KMS-11 (cell line): ENCODE measurements around the gene PDE8B.

Source experiments
- H2AFZ ChIP-seq: fragments of 200-600 bp; sonication (generic); 2 replicates; pipeline ENCODE4 v1.6.1; 2016; ENCODE audit warnings: antibody characterized with exemption, mixed run types, low read depth
- H3K27ac ChIP-seq: fragments of 200-600 bp; sonication (generic); 2 replicates; pipeline ENCODE4 v1.6.1; 2016; ENCODE audit warnings: mild to moderate bottlenecking, mixed run types
- H3K27me3 ChIP-seq: fragments of 200-600 bp; sonication (generic); 2 replicates; pipeline ENCODE4 v1.6.1; 2017; ENCODE audit warnings: mild to moderate bottlenecking, low read depth, mixed run types, moderate library complexity; ENCODE audit not compliant: insufficient read depth
- H3K36me3 ChIP-seq: fragments of 200-600 bp; sonication (generic); 2 replicates; pipeline ENCODE4 v1.6.1; 2017; ENCODE audit warnings: mild to moderate bottlenecking, mixed run types; ENCODE audit not compliant: insufficient read depth
- H3K4me1 ChIP-seq: fragments of 200-600 bp; sonication (generic); 2 replicates; pipeline ENCODE4 v1.6.1; 2016; ENCODE audit warnings: mild to moderate bottlenecking, low read depth, mixed run types; ENCODE audit not compliant: poor library complexity, severe bottlenecking
- H3K4me2 ChIP-seq: fragments of 200-600 bp; sonication (generic); 2 replicates; pipeline ENCODE4 v1.7.0; 2016; ENCODE audit warnings: mild to moderate bottlenecking, mixed run types
- H3K4me3 ChIP-seq: fragments of 200-600 bp; sonication (generic); IDR thresholded peaks from 2 replicates; pipeline ENCODE4 v1.6.1; 2017; ENCODE audit warnings: low read depth, low read length, mixed read lengths; ENCODE audit not compliant: insufficient read depth
- H3K79me2 ChIP-seq: fragments of 200-600 bp; sonication (generic); 2 replicates; pipeline ENCODE4 v1.6.1; 2016; ENCODE audit warnings: low read depth, mixed run types; ENCODE audit not compliant: insufficient read depth
- H3K9ac ChIP-seq: fragments of 200-600 bp; sonication (generic); 2 replicates; pipeline ENCODE4 v1.6.1; 2016; ENCODE audit warnings: mild to moderate bottlenecking, mixed run types
- H4K20me1 ChIP-seq: fragments of 200-600 bp; sonication (generic); 2 replicates; pipeline ENCODE4 v1.6.1; 2016; ENCODE audit warnings: mild to moderate bottlenecking, mixed run types; ENCODE audit not compliant: insufficient read depth
- CTCF ChIP-seq: fragments of 200-600 bp; sonication (generic); conservative IDR thresholded peaks from 2 replicates; pipeline ENCODE4 v1.6.1; 2017; ENCODE audit warnings: low read depth, mild to moderate bottlenecking, antibody characterized with exemption, low read length, moderate library complexity, mixed read lengths

PDE8B gene

GRCh38 chr5:77419644-77420582 lies 209.4 kb downstream of the PDE8B start:
- Histone ChIP-seq H3K27me3 (no peaks in the 10 kb centered on the region), H3K79me2 (no peaks in the 10 kb centered on the region), H3K36me3 (no peaks in the 10 kb centered on the region), H3K4me1 (no peaks in the 10 kb centered on the region), H4K20me1 (no peaks in the 10 kb centered on the region), H3K4me3 (no peak overlapping the region), H3K9ac (no peak overlapping the region), H3K4me2 (no peak overlapping the region), H3K27ac (no peak overlapping the region), H2AFZ (no peak overlapping the region)
- TF ChIP-seq CTCF, result no peak

- Histone ChIP-seq H3K4me1 (no peaks in the 10 kb centered on the region), H3K27me3 (no peaks in the 10 kb centered on the region)
- TF ChIP-seq CTCF, result no peak
These were observed 210.5 kb downstream of the PDE8B start for GRCh38 chr5:77420940-77421339.

GRCh38 chr5:77423022-77423750 lies 212.7 kb downstream of the PDE8B start:
- Histone ChIP-seq H3K79me2 (no peaks in the 10 kb centered on the region), H3K4me1 (no peaks in the 10 kb centered on the region), H3K27ac (no peak overlapping the region), H2AFZ (no peak overlapping the region), H3K27me3 (no peaks in the 10 kb centered on the region), H3K36me3 (no peaks in the 10 kb centered on the region), H3K9ac (no peak overlapping the region), H3K4me3 (no peak overlapping the region), H4K20me1 (no peaks in the 10 kb centered on the region), H3K4me2 (no peak overlapping the region)
- no peak for TF ChIP-seq CTCF

More at GRCh38 chr5:77420940-77421339, 210.5 kb downstream of the PDE8B start:
- H3K4me3 ChIP-seq, result no peak overlapping the region
- no peak overlapping the region for H3K27ac ChIP-seq
- no peak overlapping the region for H3K4me2 ChIP-seq
- H3K36me3 ChIP-seq, result no peaks in the 10 kb centered on the region
- no peaks in the 10 kb centered on the region for H3K79me2 ChIP-seq
- no peak overlapping the region for H3K9ac ChIP-seq
- H4K20me1 ChIP-seq, result no peaks in the 10 kb centered on the region
- H2AFZ ChIP-seq, result no peak overlapping the region

GRCh38 chr5:77424921-77425320 lies 214.4 kb downstream of the PDE8B start:
- Histone ChIP-seq H3K27me3 (no peaks in the 10 kb centered on the region), H3K9ac (no peak overlapping the region), H2AFZ (no peak overlapping the region), H4K20me1 (no peaks in the 10 kb centered on the region), H3K36me3 (no peaks in the 10 kb centered on the region), H3K4me3 (no peak overlapping the region), H3K79me2 (no peaks in the 10 kb centered on the region), H3K27ac (no peak overlapping the region), H3K4me2 (no peak overlapping the region), H3K4me1 (no peaks in the 10 kb centered on the region)
- TF ChIP-seq CTCF, result no peak
